CD4-positive, alpha-beta T cell treated with Interleukin-4 for 1 hour (primary cell): ENCODE data around the gene ZIC5.

ENCODE experiments used
- DNase-seq, 2 donors: peaks; one replicate each; pipeline ENCODE4 v3.0.0-alpha.2; 2020 to 2022

The ZIC5 gene

GRCh38 chr13:99987154-99988019 is 15.8 kb upstream of the ZIC5 start:
- no peak for DNase-seq

GRCh38 chr13:99986741-99987140 is 15.2 kb upstream of the ZIC5 start:
- DNase-seq = no peak

GRCh38 chr13:99985886-99986527 is 14.4 kb upstream of the ZIC5 start:
- DNase-seq = no peak

- DNase-seq = no peak
Measured at GRCh38 chr13:99985241-99985874, 13.8 kb upstream of the ZIC5 start.

- no peak for DNase-seq
Measured at GRCh38 chr13:99984461-99985240, 13.1 kb upstream of the ZIC5 start.

GRCh38 chr13:99983499-99984401 is 12.2 kb upstream of the ZIC5 start:
- DNase-seq = no peak

- DNase-seq = no peak
Measured at GRCh38 chr13:99982731-99983498, 11.3 kb upstream of the ZIC5 start.

- no peak for DNase-seq
Measured at GRCh38 chr13:99982036-99982730, 10.6 kb upstream of the ZIC5 start.

- no peak for DNase-seq
Measured at GRCh38 chr13:99981735-99982035, 10.1 kb upstream of the ZIC5 start, which contains the start of gene ZIC2. Gene ZIC2 (plus strand): TSS chr13:99981784. CDS start chr13:99982065, 281 bp downstream.

GRCh38 chr13:99980824-99981734 is 9.5 kb upstream of the ZIC5 start:
- peak in 1 of 2 donors; percentile 2 for DNase-seq

- peak; percentile 44 to 51 for DNase-seq
Measured at GRCh38 chr13:99980201-99980823, 8.7 kb upstream of the ZIC5 start.

GRCh38 chr13:99979453-99980200 is 8.1 kb upstream of the ZIC5 start:
- DNase-seq = peak in 1 of 2 donors; percentile 9

- peak in 1 of 2 donors; percentile 1 for DNase-seq
Measured at GRCh38 chr13:99978799-99979452, 7.4 kb upstream of the ZIC5 start.

- peak in 1 of 2 donors; percentile 4 for DNase-seq
Measured at GRCh38 chr13:99977912-99978798, 6.6 kb upstream of the ZIC5 start.

- DNase-seq = no peak
Measured at GRCh38 chr13:99977334-99977911, 5.9 kb upstream of the ZIC5 start.

- DNase-seq = no peak
Measured at GRCh38 chr13:99976575-99976974, 5.0 kb upstream of the ZIC5 start.
